RCC 7860 (cell line): ENCODE measurements around the gene GSTM1.
A peak's percentile ranks its signal among the peaks of the same experiment; 100 is the strongest.

Source experiments
- DNase-seq: peaks from one replicate; pipeline ENCODE4 v3.0.0-alpha.2; 2015; ENCODE audit warnings: low spot score
- FAIRE-seq: peaks from 2 replicates; lab custom pipeline; 2012; peaks lifted over from hg19 to GRCh38; lab: Jason Lieb, UNC

Gene GSTM1

DNA sequence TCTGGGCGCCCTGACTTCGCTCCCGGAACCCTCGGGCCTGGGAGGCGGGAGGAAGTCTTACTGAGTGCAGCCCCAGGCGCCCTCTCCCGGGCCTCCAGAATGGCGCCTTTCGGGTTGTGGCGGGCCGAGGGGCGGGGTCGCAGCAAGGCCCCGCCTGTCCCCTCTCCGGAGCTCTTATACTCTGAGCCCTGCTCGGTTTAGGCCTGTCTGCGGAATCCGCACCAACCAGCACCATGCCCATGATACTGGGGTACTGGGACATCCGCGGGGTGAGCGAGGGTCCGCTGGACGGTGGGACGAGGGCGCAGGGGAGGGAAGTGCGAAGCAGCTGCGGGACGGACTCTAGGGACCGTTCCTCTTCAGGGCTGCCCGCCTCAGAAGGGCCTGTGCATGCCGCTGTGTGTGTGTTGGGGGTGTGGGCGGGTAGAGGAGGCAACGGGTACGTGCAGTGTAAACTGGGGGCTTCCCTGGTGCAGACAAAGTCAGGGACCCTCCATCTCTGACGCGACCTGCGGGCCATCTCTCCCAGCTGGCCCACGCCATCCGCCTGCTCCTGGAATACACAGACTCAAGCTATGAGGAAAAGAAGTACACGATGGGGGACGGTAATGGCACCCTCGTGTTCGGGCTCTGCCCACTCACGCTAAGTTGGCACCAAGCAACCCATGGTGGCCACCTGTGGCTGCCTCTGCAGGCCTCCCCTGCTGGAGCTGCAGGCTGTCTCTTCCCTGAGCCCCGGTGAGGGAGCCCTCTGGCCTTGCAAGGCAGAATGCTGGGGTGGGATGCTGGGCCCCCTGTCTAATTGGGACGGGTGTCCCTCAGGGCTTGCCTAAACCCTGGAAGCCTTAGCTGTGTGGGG is at the start of gene GSTM1:
TSS of gene GSTM1 (plus strand) at position 177 of the 859 bp plus-strand sequence. CDS start at position 234, 57 bp downstream.
- FAIRE-seq, result no peak
- no peak for DNase-seq

DNA sequence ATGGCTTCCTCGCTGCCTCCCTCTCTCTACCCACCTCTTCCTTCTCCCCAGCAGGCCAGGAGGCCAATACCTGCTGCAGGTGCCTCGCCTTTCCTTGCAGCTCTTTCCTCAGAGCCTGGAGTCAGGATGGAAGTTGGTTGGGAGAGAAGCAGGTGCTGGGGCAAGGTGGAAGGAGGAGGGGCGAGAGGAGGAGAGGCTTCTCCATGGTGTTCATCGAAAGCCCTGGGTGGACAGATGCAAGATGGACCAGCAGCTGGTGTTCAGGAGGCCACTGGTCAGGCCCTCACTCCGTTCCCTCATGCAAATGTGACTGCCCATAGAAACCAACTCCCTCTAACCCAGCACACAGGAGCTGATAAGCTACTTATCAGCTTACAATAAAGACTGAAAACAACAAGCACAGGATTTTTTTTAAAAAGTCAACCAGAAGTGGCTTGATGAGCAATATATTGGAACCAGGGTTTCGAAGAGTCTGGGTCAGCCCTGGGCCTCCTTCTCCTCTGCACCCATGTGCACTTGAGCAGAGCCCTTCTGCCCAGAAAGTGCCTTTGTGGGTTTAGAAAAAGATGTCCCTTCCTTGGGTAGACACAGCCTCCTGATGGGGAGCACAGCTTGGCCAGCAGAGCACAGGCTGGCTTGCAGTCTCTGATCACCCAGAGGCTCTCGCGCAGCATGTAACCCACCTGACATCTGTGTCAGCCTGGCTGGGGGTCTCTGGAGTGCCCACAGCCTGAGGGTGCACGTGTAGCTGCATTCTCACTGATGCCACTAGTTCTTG is 48.4 kb upstream of the GSTM1 start:
- DNase-seq (no peak), FAIRE-seq (no peak)

DNA sequence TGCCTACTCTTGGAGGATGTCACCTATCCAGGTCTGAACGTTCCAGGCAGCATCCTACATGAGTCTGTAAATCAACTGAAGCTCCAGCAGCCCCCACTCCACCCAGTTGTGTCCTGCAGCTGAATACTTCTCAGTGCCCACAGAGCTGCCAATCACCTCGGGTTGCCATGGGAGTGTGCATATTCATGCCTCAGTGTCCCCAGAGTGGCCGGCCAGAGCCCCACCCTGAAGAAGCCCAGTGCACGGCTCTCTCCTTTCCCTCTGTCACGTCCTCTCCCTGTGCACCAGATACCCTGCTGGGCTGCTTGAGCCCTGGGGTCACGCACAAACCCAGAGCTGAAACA is 47.8 kb upstream of the GSTM1 start:
- DNase-seq (no peak), FAIRE-seq (no peak)

DNA sequence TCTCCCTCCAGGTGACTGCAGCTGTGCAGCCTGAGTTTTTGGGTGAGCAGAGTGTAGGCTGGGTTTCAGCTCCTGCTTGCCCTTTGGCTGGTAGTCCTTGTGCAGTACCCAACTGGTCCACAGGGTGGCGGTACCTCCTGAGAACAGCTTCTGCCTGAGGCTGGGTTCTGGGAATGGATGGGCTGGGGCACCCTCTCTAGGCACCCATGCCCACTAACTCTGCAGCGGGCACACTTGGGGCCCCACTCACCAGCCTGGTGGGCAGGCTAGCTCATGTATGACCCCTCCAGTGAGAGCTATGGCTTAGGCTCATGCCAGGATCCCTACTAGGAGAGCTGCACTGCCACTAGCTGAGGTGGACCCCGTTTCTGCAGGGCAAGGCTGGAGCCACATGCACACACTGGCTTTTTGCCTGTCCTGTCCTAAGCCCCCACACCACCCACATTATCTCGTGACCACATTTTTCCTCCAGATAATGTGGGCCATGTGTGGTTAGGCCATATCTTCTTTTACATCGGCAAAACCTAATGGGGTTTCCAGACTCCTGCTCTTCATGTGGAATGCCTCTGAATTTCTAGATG is 47.2 kb upstream of the GSTM1 start:
- FAIRE-seq (no peak), DNase-seq (peak; percentile 45)

DNA sequence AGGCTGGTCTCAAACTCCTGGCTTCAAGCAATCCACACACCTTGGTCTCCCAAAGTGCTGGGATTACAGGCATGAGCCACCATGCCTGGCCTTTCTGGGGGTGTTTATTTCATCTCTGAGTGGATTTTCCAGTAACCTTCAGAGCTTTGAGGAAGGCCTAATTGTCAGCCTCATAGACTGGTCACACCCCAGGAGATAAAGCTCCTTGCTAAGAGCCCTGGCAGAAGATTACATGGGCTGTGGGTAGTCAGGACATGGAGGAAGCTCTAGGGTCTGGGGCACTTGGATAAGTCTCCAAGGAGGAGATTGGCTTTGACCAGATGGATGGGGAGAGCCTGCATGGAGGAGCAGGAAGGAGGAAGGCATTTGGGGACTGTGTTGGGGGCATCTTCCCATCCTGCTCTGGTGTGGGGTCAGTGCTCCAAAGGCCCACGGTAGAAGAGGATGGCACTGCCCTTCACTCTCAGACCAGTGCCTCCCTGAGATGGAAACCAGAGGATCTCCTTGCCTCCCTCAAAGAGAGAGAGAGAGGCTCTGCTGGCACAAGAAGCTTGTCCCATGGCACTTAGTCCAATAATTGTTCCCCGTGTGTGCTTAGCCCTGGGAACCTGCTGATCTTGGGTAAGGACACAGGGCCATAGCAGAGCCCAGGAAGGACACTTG is 46.4 kb upstream of the GSTM1 start:
- no peak for FAIRE-seq
- DNase-seq, result no peak

DNA sequence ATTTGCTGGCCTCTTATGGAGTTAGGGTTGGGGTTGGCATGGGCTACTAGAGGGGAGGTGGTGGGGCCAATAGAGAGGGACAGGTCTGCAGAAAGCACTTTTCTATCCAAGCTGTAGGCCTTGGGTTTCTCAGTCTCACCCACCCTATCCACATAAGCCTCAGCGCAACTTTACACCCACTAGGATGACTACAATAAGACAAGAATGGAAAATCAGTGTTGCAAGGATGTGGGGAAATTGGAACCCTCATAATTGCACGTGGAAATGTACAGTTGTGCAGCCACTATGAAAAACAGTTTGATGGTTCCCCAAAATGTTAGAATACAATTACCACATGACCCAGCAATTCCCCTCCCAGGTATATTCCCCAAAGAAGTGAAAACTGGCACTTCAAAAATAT is 45.8 kb upstream of the GSTM1 start:
- no peak for FAIRE-seq
- no peak for DNase-seq

DNA sequence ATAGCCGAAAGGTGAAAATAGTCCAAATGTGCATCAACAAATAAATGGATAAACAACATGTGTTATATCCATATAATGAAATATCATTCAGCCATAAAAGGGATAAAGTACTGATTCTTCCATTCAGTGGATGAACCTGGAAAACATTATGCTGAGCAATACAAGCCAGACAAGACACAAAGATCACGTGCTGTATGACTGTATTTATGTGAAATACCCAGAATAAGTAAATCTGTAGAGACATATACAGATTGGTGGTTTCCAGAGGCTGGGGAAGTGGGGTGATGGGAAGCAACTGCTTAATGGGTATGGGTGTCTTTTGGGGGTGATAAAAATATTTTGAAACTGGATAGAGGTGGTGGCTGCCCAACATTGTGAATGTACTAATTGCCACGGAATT is 45.0 kb upstream of the GSTM1 start:
- no peak for FAIRE-seq
- no peak for DNase-seq

DNA sequence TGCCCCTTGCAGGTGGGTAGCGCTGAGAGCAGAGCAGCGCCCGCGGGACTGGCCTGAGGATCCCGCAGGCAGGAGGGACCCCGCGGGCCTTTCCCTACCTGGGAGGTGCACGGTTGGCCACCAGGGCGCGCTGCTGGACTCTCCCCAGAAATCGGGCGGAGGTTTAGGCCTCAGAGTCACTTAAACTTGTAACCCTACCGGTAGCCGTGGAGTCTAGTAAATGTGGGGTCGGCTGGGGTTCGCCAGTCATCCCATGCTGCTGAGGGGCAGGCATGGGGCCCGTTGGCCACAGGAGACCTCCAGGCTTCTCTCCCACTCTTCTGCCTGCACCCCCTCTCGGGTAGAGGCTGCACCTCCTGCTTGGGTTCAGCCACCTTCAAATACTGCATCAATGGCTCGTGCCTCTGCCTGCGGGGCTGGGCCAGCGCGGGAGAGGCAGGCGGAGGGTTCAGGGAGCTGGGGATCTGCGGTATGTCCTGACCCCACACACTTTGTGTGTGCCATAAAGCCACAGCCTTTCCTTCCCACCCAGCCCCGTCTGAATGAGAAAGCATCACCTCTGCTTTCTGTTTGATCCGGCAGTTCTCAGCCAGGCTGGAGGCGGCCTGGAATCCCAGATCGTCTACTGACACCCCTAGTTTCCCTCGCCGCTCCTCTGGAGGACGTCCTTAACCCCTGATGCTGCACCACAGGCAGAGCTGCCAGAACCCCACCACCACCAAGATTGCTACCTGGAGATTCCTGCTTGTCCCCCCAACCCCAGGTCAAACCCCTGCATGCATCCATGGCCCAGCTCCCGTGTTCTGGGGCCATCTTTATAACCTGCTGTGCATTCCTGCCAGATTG is 44.0 kb upstream of the GSTM1 start:
- FAIRE-seq (no peak), DNase-seq (peak; percentile 50)

DNA sequence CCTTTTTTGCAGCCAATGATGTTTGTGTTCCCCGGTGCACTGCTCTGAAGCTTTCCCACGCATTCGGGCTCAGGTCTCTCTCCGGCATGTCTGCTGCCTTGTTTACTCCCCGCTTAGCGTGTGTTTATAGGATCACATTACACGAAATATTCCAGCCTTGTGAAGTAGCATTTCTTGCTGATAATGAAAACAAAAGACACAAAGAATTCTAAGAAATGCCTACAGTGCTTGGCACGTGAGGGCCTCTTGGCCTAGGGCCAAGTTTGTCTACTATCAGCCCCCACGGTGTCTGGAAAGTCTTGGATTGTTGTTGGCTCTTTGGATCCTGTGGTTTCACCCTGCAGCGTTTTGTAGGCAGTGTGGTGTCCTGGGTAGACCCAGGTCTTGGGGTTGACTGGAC is 42.9 kb upstream of the GSTM1 start:
- DNase-seq, result no peak
- no peak for FAIRE-seq

DNA sequence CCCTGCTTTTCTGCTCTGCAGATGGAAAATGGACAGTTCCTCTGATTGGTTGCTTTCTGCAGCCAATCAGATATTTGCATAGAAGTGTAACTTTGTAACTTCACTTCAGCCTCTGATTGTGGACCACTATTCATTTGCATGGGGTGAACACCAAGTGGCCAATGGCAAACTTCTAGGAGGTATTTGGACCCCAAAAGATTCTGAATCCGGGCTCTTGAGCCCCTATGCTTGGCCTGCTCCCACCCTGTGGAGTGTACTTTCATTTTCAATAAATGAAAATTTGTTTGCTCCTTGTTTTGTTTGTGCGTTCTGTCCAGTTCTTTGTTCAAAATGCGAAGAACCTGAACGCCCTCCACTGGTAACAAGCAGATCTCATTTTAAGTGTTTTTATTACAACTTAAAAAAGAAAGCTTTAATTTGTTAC is 38.1 kb upstream of the GSTM1 start:
- no peak for DNase-seq

DNA sequence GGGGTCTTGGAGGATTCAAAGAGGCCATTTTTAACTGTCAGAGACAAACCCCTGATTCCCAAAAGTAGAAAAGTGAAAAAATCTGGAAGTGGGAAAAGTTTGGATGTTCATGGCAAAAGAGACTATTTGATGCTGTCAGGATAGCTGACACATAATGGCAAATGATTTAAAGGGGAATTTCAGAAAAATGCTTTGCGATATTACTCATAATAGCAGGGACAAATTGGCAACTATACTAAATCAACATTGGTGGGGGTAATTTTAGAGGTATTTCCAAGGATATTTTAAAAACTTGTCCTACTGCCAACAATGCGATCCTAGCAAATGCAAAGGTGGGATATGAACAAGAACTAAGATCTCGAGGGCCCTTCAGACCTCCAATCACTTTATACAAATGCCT is 37.0 kb upstream of the GSTM1 start:
- no peak for FAIRE-seq
- DNase-seq, result peak; percentile 12

More for the DNA sequence above, 38.1 kb upstream of the GSTM1 start:
- peak; percentile 30 for FAIRE-seq

DNA sequence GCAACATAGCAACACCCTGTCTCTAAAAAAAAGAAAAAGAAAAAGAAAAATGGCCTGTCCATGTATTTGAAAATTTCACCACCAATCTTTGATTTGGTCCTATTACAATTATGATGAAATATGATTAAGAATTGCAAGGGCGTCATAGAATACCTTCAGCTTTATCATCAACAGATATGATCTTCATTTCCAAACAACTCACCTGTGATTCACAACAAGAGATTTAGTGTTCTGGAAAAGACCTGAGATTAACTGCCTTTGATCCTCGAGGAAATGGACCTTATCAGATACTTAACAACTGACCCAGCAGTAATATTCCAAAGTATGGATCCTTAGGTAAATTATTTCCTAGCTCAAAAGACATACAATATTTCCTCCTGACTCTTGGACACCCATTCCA is 35.2 kb upstream of the GSTM1 start:
- DNase-seq (no peak), FAIRE-seq (no peak)

DNA sequence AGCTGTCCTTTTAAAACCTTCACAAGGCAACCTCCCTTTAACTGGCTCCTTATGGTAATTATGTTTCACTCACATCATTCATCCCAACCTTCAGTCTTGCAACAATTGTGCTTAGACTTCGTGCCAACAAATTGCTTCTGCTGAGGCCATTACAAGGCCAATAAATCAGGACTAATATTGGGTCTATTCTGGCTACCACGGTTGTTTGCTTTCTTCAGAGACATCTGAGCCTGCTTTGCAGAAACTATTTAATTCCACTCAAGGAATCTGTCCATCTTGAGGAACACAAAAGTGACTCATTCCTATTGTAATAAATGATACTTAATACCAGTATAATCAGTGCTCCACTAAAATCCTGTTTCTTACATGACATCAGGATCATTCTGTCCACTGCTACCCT is 34.3 kb upstream of the GSTM1 start:
- no peak for FAIRE-seq
- DNase-seq, result no peak

DNA sequence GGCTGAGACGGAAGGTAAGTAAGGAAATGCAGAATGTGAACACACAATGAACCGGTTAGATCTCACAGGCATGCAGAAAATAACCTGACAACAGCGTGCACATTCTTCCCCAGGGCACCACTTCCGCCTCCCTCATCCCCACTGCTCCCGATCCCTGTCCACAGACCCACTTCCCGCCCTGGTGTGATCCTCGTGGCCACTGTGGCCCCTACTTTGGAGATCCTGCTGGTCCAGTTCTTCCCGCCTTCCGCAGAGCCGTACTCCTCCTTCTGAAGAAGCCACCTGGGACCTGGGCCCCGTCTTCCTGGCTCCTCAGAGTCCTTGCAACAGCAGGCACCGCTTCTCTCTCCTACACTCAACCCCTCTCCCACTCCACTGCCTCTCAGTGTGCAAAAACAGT is 33.1 kb upstream of the GSTM1 start:
- no peak for FAIRE-seq
- DNase-seq, result no peak

DNA sequence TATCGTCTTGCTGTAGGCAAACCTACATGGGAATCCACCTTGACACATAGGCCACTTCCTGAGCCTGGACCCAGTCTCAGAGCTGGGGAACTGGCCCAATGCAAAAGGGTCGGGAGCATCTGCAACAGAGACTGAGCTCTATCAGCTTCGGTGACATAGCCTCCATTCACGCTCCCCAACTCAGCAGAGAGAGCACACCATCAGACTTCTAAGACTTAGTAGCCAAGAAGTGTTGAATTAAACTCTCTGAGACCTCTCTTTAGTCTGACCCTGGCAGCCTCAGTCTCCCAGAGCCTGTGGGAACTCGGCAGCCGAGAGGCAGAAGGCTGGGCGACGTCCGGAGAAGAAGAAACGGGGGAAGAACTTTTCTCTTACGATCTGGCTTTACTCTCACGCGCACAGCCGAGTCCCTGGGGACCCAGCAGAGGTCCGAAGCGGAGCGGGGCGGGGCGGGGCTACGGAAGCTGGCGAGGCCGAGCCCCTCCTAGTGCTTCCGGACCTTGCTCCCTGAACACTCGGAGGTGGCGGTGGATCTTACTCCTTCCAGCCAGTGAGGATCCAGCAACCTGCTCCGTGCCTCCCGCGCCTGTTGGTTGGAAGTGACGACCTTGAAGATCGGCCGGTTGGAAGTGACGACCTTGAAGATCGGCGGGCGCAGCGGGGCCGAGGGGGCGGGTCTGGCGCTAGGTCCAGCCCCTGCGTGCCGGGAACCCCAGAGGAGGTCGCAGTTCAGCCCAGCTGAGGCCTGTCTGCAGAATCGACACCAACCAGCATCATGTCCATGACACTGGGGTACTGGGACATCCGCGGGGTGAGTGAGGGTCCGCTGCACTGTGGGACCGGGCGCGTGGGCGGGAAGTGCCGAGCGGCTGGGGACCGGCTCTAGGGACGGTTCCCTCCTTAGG is 31.8 kb upstream of the GSTM1 start, which contains the start of gene GSTM4:
TSS of gene GSTM4 (plus strand) at position 485 of the 905 bp plus-strand sequence. CDS start at position 776, 291 bp downstream.
- DNase-seq (peak; percentile 32), FAIRE-seq (no peak)

DNA sequence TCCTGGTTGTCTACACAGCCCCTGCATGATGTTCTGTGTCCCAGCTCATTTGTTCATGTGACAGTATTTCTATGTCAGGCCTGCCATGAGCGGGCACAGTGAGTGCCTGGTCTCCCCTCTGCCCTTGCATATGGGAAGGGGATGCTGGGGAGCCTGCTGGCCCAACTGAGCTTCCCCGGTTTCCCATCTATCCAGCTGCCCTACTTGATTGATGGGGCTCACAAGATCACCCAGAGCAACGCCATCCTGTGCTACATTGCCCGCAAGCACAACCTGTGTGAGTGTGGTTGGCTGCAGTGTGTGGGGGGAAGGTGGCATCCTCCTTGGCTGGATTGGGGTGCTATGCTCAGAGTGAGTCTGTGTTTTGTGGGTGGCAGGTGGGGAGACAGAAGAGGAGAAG is 30.2 kb upstream of the GSTM1 start:
- no peak for FAIRE-seq

DNA sequence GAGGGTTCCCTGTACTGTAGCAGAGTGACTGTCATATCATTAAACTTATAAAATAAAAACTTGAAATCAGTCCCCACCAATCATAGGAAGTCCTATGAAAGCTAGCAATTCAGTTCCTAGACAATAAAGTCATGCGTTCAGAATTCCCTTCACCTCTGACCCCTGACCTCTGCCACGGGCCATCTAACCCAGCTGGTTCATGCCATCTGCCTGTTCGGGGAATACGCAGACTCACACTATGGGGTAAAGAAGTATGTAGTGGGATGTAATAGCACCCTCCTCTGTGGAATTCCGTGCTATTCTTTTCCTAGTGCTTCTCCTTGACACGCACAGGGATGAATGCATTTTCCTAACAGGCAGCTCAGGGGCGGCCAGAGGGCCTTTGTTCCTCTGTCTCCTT is 29.6 kb upstream of the GSTM1 start:
- no peak for DNase-seq
- FAIRE-seq, result no peak

More for the DNA sequence above, 30.2 kb upstream of the GSTM1 start:
- no peak for DNase-seq

DNA sequence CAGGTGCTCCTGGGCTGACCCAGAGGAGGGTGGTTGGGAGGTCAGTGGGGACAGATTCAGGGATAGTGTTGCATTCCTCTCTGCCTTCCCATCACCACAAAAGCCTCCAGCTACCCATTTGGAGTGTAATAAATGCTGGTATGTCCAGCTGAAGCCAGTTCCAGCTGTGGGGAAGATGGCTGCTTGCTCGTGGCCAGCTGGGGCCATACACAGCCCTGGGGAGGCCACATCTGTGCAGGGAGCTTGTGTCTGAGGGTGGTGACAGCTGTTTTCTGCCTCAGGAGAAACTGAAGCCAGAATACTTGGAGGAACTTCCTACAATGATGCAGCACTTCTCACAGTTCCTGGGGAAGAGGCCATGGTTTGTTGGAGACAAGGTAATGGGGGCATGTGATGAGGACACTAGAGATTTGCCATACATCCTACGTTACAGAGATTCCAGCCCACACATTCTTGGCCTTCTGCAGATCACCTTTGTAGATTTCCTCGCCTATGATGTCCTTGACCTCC is 29.0 kb upstream of the GSTM1 start:
- FAIRE-seq, result no peak

DNA sequence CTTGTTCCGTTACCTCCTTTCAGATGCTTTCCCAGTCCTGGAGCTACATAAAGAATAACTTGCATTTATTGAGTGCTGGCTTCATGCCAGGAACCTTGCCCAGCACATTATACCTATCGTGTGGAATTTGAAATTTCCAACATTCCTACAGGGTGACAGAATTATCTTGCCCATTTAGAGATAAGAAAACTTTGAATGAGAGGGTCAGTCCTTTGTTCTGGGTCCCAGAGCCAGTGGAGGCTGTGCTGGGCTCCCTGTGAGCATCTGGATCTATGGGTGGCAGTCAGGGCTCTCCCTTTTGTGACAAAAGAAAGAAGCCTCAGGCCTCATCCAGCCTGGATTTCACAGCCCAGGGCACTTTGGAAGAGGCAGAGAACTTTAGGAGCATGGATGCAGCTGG is 28.5 kb upstream of the GSTM1 start:
- no peak for FAIRE-seq

More for the DNA sequence above, 29.0 kb upstream of the GSTM1 start:
- DNase-seq, result no peak

More for the DNA sequence above, 28.5 kb upstream of the GSTM1 start:
- peak; percentile 80 for DNase-seq
